Heart left ventricle (tissue), 16 donors: Measurements from ENCODE around the gene SMARCD3. TPM values are rescaled to one million over a fixed set of nuclear protein-coding genes. Genes with fewer than 3 reads are reported as not detected.

Source experiments
- ATAC-seq, 4 donors: fragments of 200-7000 bp; cut with Tn5 transposase; one replicate each; pipeline ENCODE4 v1.9.1; 2020 to 2022; ENCODE audit warnings: moderate library complexity in 4 of 4, mild to moderate bottlenecking in 3 of 4, moderate number of reproducible peaks in 1 of 4
- DNase-seq, 5 donors: peaks; one replicate each; pipeline ENCODE4 v3.0.0-alpha.2; 2020
- H3K27ac ChIP-seq, 12 donors: fragments of 200-600 bp; sonication (generic) in 4 of 12; one replicate each; pipeline versions ENCODE4 v1.5.0 to v1.8.0; 2016 to 2022; ENCODE audit warnings: mild to moderate bottlenecking in 2 of 12
- H3K27me3 ChIP-seq, 9 donors: fragments of 200-600 bp; sonication (generic) in 2 of 9; one replicate each; pipeline versions ENCODE4 v1.5.1 to v1.8.0; 2016 to 2022; ENCODE audit warnings: mild to moderate bottlenecking in 3 of 9
- H3K36me3 ChIP-seq, 9 donors: fragments of 200-600 bp; sonication (generic) in 2 of 9; one replicate each; pipeline versions ENCODE4 v1.5.0 to v1.8.0; 2018 to 2022; ENCODE audit warnings: mild to moderate bottlenecking in 2 of 9
- H3K4me1 ChIP-seq, 12 donors: fragments of 200-600 bp; sonication (generic) in 4 of 12; one replicate each; pipeline versions ENCODE4 v1.5.0 to v1.8.0; 2016 to 2022; ENCODE audit warnings: mild to moderate bottlenecking in 3 of 12
- H3K4me3 ChIP-seq, 12 donors: fragments of 200-600 bp; sonication (generic) in 4 of 12; one replicate each; pipeline versions ENCODE4 v1.5.0 to v1.8.0; 2017 to 2022; ENCODE audit warnings: mild to moderate bottlenecking in 9 of 12, moderate library complexity in 4 of 12
- H3K9me3 ChIP-seq, 12 donors: fragments of 200-600 bp; sonication (generic) in 4 of 12; one replicate each; pipeline versions ENCODE4 v1.5.0 to v1.8.0; 2016 to 2022; ENCODE audit warnings: mild to moderate bottlenecking in 1 of 12
- CTCF ChIP-seq, 12 donors: fragments of 200-600 bp; sonication (generic) in 4 of 12; IDR thresholded peaks; one replicate each; pipeline versions ENCODE4 v1.5.0 to v1.8.0; 2018 to 2022; ENCODE audit warnings: antibody characterized with exemption in 12 of 12, mild to moderate bottlenecking in 5 of 12
- POLR2A ChIP-seq, 2 donors: fragments of 450-650 bp; IDR thresholded peaks; one replicate each; pipeline ENCODE4 v1.6.1; 2017; ENCODE audit warnings: antibody characterized with exemption in 2 of 2, mild to moderate bottlenecking in 2 of 2, moderate library complexity in 2 of 2
- WGBS, 4 donors: extraction: QIAGEN DNeasy Blood & Tissue Kit in 2 of 4; methylation state at CpG; one replicate each; pipeline versions ENCODE4 v1.1.5 to v1.1.7; 2013 to 2018; 5-methylcytosine and 5-hydroxymethylcytosine counted together
- intact Hi-C, 10 donors: fragments of 100-400 bp; cut with DNase I; formaldehyde crosslinking; loops; one replicate each; pipeline versions ENCODE4 v1.11.1 to v1.14.2; 2022
- polyA plus RNA-seq, 2 donors: library from polyadenylated mRNA; stranded (reverse); fragments of 200-250 nt; gene quantifications; one replicate each; pipeline ENCODE4 v1.2.3, GENCODE V29; 2013
- total RNA-seq, 9 donors: library from RNA; depleted of rRNA in 2 of 9; stranded (reverse); fragments of >200 nt in 2 of 9; fragmentation: NEBNext Ultra II Directional in 3 of 9; extraction: Animal tissue kit (Norgen Biotek cat#: 25700) in 3 of 9; gene quantifications; one replicate each; pipeline versions ENCODE4 v1.1.0 to v1.2.4, GENCODE V29; 2016 to 2023
- donor health status: ischemic (EF 13 %, LVEDD 7.1; RV severe dilation, severe dysfunction).
- donor health status: healthy with polysubstance abuse.
- donor health status: DM: no; HTN: yes; CAD: no.
- donor health status: DM: no; HTN: no; CAD: no.
- donor health status: ischemic (EF 25% LVEDD 6.9; RV normal size, moderate dysfunction).
- donor health status: ischemic (EF 25% LVEDD 5.7; RV mildly dilated, moderate dysfunction).
- donor health status: healthy.
- donor health status: DM: yes; HTN: yes; CAD: no.
- donor health status: ischemic (EF 35%, LVEDD 5.7; RV mildly dilated, moderate dysfunction).
- donor health status: nonischemic (EF 11% LVEDD 7.7; RV severe dilation, severe dysfunction).
- donor health status: DM: yes; HTN: yes; CAD: no.
- donor health status: PGD.
- donor health status: ischemic (EF 29% LVEDD 5.4; RV normal size, mild dysfunction).
- donor health status: nonischemic (EF 23%, LVEDD 6.1; RV moderate dilation, normal function).

SMARCD3 gene
- total and polyA plus RNA-seq, 11 donors, result 59.7 to 108 (median 92.2) TPM

DNA sequence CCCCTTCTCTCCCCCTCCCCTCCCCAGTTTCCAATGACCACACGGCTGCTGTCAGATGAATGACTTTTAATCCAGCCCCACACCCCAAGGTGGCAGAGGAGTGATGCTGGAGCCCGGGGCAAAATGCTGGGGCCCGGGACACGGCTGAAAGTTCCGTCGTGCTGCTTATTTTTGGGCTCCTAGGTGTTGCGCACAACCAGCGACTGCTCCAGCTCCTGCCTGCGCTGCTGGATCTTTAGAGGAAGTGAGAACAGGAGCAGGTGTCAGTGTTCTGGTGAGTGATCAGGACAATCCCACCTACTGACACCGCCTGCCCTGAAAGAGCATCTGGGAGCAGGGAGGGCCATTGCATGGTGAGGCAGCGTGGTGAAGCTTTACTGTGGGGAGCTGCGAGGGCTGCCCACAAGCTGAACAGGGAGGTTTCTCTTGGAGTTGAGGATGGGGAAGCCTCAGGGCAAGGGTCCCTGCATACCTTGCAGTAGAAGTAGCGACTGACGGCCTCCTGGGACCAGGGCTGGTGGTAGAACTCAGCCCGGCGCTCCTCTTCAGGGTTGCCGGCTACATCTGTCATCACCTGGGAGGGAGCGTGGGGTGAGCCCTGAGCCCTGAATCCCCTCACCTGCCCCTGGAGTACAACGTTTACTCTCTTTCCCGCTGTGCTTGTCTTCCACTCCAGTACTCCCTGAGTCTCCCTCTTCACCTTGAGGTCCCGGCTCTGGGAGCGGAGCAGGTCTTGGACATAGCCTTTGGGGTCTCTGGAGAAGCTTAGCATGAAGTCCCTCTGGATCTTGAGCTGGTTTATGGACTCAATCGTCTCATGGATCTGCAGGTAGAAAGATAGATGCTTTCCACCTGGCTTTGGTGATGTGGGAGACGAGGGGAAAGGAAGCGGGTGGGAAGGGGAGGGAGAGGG, 9.3 kb downstream of the SMARCD3 start:
- no peak for DNase-seq
- TF ChIP-seq POLR2A (IDR thresholded peaks at IDR 0.05) (no peak), CTCF (IDR thresholded peaks at IDR 0.05) (no peak)
- Histone ChIP-seq H3K27ac (no peak overlapping the region), H3K36me3 (peaks cover 0 to 82% (median 71%) of the 10 kb centered on the region in 9 donors), H3K4me3 (no peak overlapping the region), H3K27me3 (no peaks in the 10 kb centered on the region), H3K4me1 (peaks cover 0 to 38% (median 10%) of the 10 kb centered on the region in 12 donors), H3K9me3 (no peaks in the 10 kb centered on the region)
- ATAC-seq, result no peak
- intact Hi-C loops, result no loop called here
- WGBS, 4 donors, result 80 to 85% (median 81%) methylated on average over 25 of the region's 25 CpGs

DNA sequence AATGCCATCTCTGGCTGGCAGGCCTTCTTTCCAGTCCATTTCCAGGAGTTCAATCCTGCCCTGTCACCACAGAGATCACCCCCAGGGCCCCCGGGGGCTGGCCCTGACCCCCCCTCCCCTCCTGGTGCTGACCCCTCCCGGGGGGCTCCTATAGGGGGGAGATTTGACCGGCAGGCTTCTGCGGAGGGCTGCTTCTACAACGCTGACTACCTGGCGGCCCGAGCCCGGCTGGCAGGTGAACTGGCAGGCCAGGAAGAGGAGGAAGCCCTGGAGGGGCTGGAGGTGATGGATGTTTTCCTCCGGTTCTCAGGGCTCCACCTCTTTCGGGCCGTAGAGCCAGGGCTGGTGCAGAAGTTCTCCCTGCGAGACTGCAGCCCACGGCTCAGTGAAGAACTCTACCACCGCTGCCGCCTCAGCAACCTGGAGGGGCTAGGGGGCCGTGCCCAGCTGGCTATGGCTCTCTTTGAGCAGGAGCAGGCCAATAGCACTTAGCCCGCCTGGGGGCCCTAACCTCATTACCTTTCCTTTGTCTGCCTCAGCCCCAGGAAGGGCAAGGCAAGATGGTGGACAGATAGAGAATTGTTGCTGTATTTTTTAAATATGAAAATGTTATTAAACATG, 10.2 kb downstream of the SMARCD3 start:
- TF ChIP-seq POLR2A (IDR thresholded peaks at IDR 0.05) (no peak), CTCF (IDR thresholded peaks at IDR 0.05) (no peak)
- no peak overlapping the region for H3K27ac ChIP-seq
- WGBS, 4 donors, result 79 to 82% (median 81%) methylated on average over 11 to 17 of the region's 17 CpGs
- H3K27me3 ChIP-seq, result no peaks in the 10 kb centered on the region
- intact Hi-C loops, result no loop called here
- ATAC-seq, result no peak
- H3K4me1 ChIP-seq, result peaks cover 0 to 38% (median 11%) of the 10 kb centered on the region in 12 donors
- H3K36me3 ChIP-seq, result peaks cover 0 to 84% (median 71%) of the 10 kb centered on the region in 9 donors
- no peak for DNase-seq
- no peak overlapping the region for H3K4me3 ChIP-seq
- no peaks in the 10 kb centered on the region for H3K9me3 ChIP-seq

DNA sequence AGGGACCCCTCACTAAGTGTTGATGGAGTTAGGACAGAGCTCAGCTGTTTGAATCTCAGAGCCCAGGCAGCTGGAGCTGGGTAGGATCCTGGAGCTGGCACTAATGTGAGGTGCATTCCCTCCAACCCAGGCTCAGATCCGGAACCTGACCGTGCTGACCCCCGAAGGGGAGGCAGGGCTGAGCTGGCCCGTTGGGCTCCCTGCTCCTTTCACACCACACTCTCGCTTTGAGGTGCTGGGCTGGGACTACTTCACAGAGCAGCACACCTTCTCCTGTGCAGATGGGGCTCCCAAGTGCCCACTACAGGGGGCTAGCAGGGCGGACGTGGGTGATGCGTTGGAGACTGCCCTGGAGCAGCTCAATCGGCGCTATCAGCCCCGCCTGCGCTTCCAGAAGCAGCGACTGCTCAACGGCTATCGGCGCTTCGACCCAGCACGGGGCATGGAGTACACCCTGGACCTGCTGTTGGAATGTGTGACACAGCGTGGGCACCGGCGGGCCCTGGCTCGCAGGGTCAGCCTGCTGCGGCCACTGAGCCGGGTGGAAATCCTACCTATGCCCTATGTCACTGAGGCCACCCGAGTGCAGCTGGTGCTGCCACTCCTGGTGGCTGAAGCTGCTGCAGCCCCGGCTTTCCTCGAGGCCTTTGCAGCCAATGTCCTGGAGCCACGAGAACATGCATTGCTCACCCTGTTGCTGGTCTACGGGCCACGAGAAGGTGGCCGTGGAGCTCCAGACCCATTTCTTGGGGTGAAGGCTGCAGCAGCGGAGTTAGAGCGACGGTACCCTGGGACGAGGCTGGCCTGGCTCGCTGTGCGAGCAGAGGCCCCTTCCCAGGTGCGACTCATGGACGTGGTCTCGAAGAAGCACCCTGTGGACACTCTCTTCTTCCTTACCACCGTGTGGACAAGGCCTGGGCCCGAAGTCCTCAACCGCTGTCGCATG, 11.0 kb downstream of the SMARCD3 start:
- no peaks in the 10 kb centered on the region for H3K27me3 ChIP-seq
- H3K4me1 ChIP-seq, result peaks cover 0 to 41% (median 15%) of the 10 kb centered on the region in 12 donors
- H3K4me3 ChIP-seq, result no peak overlapping the region
- 83 to 86% (median 84%) methylated on average over 30 to 44 of the region's 44 CpGs for WGBS, 4 donors
- no peaks in the 10 kb centered on the region for H3K9me3 ChIP-seq
- intact Hi-C loops, result no loop called here
- H3K27ac ChIP-seq, result no peak overlapping the region
- ATAC-seq (no peak), DNase-seq (no peak)
- TF ChIP-seq CTCF (IDR thresholded peaks at IDR 0.05) (no peak), POLR2A (IDR thresholded peaks at IDR 0.05) (no peak)
- peaks cover 0 to 84% (median 70%) of the 10 kb centered on the region in 9 donors for H3K36me3 ChIP-seq
